Epithelial cell of proximal tubule (primary cell): ENCODE results near the gene NRG2. TPM values are rescaled to one million over a fixed set of nuclear protein-coding genes. Genes with fewer than 3 reads are reported as not detected.

Experiments
- DNase-seq: peaks from one replicate; pipeline ENCODE4 v3.0.0-alpha.2; 2011; ENCODE audit warnings: low read depth
- H3K4me3 ChIP-seq: 2 replicates; pipeline ENCODE4 v1.5.1; 2011; ENCODE audit warnings: low read depth, mild to moderate bottlenecking, low read length
- total RNA-seq: library from RNA; depleted of rRNA; stranded (reverse); fragments of >200 nt; gene quantifications from 2 replicates; pipeline ENCODE4 v1.2.3, GENCODE V29; 2015
- TF ChIP-seq, protein P1 (sequence below): conservative IDR thresholded peaks from 2 replicates; pipeline ENCODE4 v1.5.1; 2012; ENCODE audit warnings: low read depth, mild to moderate bottlenecking, low read length

Gene NRG2
- total RNA-seq, 1 donor from 2014 or later, result 1.5 TPM

DNA sequence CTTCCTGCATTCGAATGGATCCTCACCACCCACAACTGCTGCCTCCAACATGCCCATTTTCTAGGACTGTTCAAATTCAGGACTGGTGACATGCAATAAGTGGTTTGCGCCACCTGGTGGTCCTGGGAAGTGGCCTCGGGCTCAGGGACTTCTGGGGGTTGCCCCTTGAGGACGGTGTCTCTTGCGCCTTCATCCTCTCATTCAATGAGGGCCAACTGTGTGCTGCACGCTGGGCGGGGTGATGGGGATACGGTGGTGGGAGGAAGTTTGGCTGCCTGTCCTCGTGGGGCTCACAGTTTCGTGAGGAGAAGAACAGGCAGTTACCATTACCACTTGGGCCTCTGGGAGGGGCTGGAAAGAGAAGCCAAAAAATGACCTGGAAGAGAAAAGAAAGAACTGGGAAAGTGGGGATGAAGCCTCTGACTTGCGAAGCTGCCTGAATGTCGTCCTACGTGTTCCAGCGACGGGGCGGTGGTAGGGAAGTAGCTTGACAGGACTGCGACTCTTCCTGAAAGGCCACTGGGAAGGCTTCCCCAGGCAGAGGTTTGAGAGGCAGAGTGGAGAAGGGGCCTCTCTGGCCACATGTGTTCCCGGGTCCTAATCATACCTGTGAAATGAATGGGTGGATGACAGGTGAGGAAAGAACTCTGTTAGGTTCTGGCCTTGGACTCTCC lies 198.5 kb downstream of the NRG2 start:
- no peak for DNase-seq
- TF ChIP-seq, protein P1, sequence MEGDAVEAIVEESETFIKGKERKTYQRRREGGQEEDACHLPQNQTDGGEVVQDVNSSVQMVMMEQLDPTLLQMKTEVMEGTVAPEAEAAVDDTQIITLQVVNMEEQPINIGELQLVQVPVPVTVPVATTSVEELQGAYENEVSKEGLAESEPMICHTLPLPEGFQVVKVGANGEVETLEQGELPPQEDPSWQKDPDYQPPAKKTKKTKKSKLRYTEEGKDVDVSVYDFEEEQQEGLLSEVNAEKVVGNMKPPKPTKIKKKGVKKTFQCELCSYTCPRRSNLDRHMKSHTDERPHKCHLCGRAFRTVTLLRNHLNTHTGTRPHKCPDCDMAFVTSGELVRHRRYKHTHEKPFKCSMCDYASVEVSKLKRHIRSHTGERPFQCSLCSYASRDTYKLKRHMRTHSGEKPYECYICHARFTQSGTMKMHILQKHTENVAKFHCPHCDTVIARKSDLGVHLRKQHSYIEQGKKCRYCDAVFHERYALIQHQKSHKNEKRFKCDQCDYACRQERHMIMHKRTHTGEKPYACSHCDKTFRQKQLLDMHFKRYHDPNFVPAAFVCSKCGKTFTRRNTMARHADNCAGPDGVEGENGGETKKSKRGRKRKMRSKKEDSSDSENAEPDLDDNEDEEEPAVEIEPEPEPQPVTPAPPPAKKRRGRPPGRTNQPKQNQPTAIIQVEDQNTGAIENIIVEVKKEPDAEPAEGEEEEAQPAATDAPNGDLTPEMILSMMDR, result peak; percentile 90
- H3K4me3 ChIP-seq, result no peak overlapping the region

GRCh38 chr5:139843991-139844390 lies 199.1 kb downstream of the NRG2 start:
- H3K4me3 ChIP-seq, result no peak overlapping the region
- TF ChIP-seq, protein P1, result no peak
- DNase-seq, result no peak

- TF ChIP-seq, protein P1, result no peak
- DNase-seq, result no peak
- H3K4me3 ChIP-seq, result no peak overlapping the region
Measured at GRCh38 chr5:139842321-139842720, 200.8 kb downstream of the NRG2 start.

DNA sequence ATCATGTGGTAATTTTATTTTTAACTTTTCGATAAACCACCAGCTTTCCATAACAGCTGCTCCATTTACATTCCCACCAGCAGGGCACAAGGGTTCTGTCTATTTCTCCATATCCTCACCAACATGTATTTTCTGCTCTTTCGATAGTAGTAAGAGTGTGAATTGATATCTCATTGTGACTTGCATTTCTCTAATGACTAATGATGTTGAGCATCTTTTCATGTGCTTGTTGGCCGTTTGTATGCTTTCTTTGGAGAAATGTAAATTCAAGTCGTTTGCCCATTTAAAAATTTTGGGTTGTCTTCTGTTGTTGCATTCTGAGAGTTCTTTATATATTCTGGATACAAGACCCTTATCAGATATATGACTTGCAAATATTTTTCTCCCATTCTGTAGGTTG lies 201.6 kb downstream of the NRG2 start:
- TF ChIP-seq, protein P1, result no peak

DNA sequence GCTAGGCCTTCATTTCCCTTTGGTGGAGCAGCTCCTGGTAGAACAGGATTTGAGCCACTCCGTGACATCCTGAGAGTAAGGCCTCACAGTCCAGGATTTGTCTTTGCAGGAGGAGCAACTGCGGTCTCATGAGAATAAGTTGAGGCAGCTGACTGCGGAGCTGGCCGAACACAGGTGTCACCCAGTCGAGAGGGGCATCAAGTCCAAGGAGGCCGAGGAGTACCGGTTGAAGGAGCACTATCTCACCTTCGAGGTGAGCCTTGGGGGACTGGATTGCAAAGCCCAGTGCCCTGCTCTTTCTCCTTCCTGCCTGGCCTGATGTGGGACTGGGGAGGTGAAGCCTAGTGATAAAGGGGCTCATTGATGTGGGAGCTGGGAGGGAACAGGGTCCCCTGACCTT lies 203.2 kb downstream of the NRG2 start:
- H3K4me3 ChIP-seq, result no peak overlapping the region
- no peak for DNase-seq
- TF ChIP-seq, protein P1, result no peak

More for the DNA sequence above, 201.6 kb downstream of the NRG2 start:
- H3K4me3 ChIP-seq, result no peak overlapping the region
- DNase-seq, result no peak

- H3K4me3 ChIP-seq, result no peak overlapping the region
- DNase-seq, result no peak
- TF ChIP-seq, protein P1, result no peak
Measured at GRCh38 chr5:139839232-139839815, 203.8 kb downstream of the NRG2 start.
